Measurements from ENCODE around the gene ZNF649. TPM values are rescaled to one million over a fixed set of nuclear protein-coding genes. Genes with fewer than 3 reads are reported as not detected.

Gene ZNF649
- polyA plus RNA-seq, 1 donor from 2014 or later, result 19.8 TPM

DNA sequence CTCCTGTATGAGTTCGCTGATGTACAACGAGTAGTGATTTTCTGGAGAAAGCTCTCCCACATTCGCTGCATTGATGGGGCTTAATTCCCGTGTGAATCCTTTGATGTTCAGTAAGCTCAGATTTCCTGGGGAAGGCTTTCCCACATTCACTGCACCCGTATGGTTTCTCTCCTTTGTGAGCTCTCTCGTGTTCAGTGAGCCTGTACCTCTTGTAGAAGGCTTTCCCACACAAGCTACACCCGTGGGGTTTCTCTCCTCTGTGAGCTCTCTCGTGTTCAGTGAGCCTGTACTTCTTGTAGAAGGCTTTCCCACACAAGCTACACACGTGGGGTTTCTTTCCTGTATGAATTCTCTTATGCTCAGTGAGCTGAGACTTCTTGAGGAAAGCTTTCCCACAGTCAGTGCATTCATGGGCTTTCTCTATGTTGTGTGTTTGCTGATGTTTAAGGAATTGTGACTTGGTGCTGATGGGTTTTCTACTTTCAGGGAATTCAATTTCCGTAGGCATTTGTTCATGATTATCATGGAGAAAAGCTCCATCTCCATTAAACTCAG lies 13.5 kb downstream of the ZNF649 start:
- H2AFZ ChIP-seq (ENCODE audit: low read depth, low read length), result no peak overlapping the region
- H3K9me2 ChIP-seq (ENCODE audit: insufficient read depth, low read length), result no peaks in the 10 kb centered on the region
- no peaks in the 10 kb centered on the region for H3F3A ChIP-seq (ENCODE audit: insufficient read depth, low read length, poor library complexity, severe bottlenecking)
- peaks cover 54% of the 10 kb centered on the region for H3K36me3 ChIP-seq (ENCODE audit: insufficient read depth, low read length)
- TF ChIP-seq POLR2AphosphoS5 (IDR thresholded peaks at IDR 0.05) (no peak), EZH2 (IDR thresholded peaks at IDR 0.05; ENCODE audit: borderline replicate concordance, insufficient read depth, low read length, poor library complexity, severe bottlenecking) (no peak), RAD21 (conservative IDR thresholded peaks at IDR 0.05) (no peak), TAF1 (IDR thresholded peaks at IDR 0.05; ENCODE audit: low read depth) (no peak), SMC3 (conservative IDR thresholded peaks at IDR 0.05; ENCODE audit: poor library complexity) (no peak), EP300 (conservative IDR thresholded peaks at IDR 0.05; ENCODE audit: poor library complexity, severe bottlenecking) (no peak), MXI1 (conservative IDR thresholded peaks at IDR 0.05; ENCODE audit: poor library complexity, severe bottlenecking) (no peak)
- TF ChIP-seq, protein P1, sequence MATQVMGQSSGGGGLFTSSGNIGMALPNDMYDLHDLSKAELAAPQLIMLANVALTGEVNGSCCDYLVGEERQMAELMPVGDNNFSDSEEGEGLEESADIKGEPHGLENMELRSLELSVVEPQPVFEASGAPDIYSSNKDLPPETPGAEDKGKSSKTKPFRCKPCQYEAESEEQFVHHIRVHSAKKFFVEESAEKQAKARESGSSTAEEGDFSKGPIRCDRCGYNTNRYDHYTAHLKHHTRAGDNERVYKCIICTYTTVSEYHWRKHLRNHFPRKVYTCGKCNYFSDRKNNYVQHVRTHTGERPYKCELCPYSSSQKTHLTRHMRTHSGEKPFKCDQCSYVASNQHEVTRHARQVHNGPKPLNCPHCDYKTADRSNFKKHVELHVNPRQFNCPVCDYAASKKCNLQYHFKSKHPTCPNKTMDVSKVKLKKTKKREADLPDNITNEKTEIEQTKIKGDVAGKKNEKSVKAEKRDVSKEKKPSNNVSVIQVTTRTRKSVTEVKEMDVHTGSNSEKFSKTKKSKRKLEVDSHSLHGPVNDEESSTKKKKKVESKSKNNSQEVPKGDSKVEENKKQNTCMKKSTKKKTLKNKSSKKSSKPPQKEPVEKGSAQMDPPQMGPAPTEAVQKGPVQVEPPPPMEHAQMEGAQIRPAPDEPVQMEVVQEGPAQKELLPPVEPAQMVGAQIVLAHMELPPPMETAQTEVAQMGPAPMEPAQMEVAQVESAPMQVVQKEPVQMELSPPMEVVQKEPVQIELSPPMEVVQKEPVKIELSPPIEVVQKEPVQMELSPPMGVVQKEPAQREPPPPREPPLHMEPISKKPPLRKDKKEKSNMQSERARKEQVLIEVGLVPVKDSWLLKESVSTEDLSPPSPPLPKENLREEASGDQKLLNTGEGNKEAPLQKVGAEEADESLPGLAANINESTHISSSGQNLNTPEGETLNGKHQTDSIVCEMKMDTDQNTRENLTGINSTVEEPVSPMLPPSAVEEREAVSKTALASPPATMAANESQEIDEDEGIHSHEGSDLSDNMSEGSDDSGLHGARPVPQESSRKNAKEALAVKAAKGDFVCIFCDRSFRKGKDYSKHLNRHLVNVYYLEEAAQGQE (IDR thresholded peaks at IDR 0.05; ENCODE audit: borderline replicate concordance), result no peak
- TF ChIP-seq, protein P2, sequence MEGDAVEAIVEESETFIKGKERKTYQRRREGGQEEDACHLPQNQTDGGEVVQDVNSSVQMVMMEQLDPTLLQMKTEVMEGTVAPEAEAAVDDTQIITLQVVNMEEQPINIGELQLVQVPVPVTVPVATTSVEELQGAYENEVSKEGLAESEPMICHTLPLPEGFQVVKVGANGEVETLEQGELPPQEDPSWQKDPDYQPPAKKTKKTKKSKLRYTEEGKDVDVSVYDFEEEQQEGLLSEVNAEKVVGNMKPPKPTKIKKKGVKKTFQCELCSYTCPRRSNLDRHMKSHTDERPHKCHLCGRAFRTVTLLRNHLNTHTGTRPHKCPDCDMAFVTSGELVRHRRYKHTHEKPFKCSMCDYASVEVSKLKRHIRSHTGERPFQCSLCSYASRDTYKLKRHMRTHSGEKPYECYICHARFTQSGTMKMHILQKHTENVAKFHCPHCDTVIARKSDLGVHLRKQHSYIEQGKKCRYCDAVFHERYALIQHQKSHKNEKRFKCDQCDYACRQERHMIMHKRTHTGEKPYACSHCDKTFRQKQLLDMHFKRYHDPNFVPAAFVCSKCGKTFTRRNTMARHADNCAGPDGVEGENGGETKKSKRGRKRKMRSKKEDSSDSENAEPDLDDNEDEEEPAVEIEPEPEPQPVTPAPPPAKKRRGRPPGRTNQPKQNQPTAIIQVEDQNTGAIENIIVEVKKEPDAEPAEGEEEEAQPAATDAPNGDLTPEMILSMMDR (IDR thresholded peaks at IDR 0.05; ENCODE audit: poor library complexity, severe bottlenecking), result no peak
- no peaks in the 10 kb centered on the region for H3K79me2 ChIP-seq (replicated peaks; ENCODE audit: insufficient read depth, low read length)
- H3K4me2 ChIP-seq (ENCODE audit: low read length), result no peak overlapping the region
- no peak overlapping the region for H3K27ac ChIP-seq (ENCODE audit: low read length)
- no peaks in the 10 kb centered on the region for H4K20me1 ChIP-seq (ENCODE audit: insufficient read depth)
- H3K9ac ChIP-seq (ENCODE audit: low read length), result no peak overlapping the region
- peaks cover 28% of the 10 kb centered on the region for H3K9me3 ChIP-seq (ENCODE audit: low read length)
- no peak overlapping the region for H3K4me3 ChIP-seq (ENCODE audit: low read length)
- no peaks in the 10 kb centered on the region for H3K27me3 ChIP-seq (ENCODE audit: insufficient read depth, low read depth, low read length)

DNA sequence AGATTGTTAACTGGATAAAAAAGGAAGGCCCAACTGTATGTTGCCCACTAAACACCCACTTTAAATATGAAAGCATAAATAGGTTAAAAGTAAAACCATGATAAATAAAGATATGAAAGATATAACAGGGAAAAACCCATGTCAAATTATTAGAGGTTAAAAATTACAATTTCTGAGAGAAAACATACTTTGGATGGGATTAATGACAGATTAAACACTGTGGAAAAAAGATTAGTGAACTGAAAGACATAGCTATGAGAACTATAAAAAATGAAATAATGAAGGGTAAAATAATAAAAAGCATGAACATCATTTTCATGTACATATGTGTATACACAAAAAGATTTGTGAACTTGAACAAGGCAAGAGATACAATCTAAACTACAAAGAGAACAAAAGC lies 14.9 kb downstream of the ZNF649 start:
- Histone ChIP-seq H2AFZ (ENCODE audit: low read depth, low read length) (no peak overlapping the region), H3K9ac (ENCODE audit: low read length) (no peak overlapping the region), H3K4me2 (ENCODE audit: low read length) (no peak overlapping the region), H3K36me3 (ENCODE audit: insufficient read depth, low read length) (peaks cover 47% of the 10 kb centered on the region), H3K9me3 (ENCODE audit: low read length) (peaks cover 27% of the 10 kb centered on the region), H4K20me1 (ENCODE audit: insufficient read depth) (no peaks in the 10 kb centered on the region), H3K27me3 (ENCODE audit: insufficient read depth, low read depth, low read length) (no peaks in the 10 kb centered on the region), H3K79me2 (replicated peaks; ENCODE audit: insufficient read depth, low read length) (no peaks in the 10 kb centered on the region), H3F3A (ENCODE audit: insufficient read depth, low read length, poor library complexity, severe bottlenecking) (no peaks in the 10 kb centered on the region), H3K4me3 (ENCODE audit: low read length) (no peak overlapping the region), H3K27ac (ENCODE audit: low read length) (no peak overlapping the region), H3K9me2 (ENCODE audit: insufficient read depth, low read length) (no peaks in the 10 kb centered on the region)
- TF ChIP-seq, protein P1 (IDR thresholded peaks at IDR 0.05; ENCODE audit: borderline replicate concordance), result no peak
- TF ChIP-seq MXI1 (conservative IDR thresholded peaks at IDR 0.05; ENCODE audit: poor library complexity, severe bottlenecking), result no peak

Measured in neural cell (in vitro differentiated cells).